Vagina (tissue), 2 donors: Measurements from ENCODE around the gene PET100.

Source experiments
- POLR2AphosphoS5 ChIP-seq, 2 donors: sonication (generic); formaldehyde crosslinking; IDR thresholded peaks; one replicate each; pipeline ENCODE4 v1.9.0; 2017; ENCODE audit warnings: antibody characterized with exemption in 2 of 2, mild to moderate bottlenecking in 2 of 2, low read depth in 1 of 2; ENCODE audit not compliant: insufficient read depth in 1 of 2
- TF ChIP-seq, protein P1 (sequence below), 3 experiments: fragments of 450-650 bp in 2 of 3; fragments of 200-600 bp in 1 of 3; sonication (generic) in 1 of 3; IDR thresholded peaks; one replicate each; pipeline ENCODE4 v1.5.1; 2017 to 2019; ENCODE audit warnings: antibody characterized with exemption in 3 of 3, mild to moderate bottlenecking in 2 of 3, moderate library complexity in 2 of 3

DNA sequence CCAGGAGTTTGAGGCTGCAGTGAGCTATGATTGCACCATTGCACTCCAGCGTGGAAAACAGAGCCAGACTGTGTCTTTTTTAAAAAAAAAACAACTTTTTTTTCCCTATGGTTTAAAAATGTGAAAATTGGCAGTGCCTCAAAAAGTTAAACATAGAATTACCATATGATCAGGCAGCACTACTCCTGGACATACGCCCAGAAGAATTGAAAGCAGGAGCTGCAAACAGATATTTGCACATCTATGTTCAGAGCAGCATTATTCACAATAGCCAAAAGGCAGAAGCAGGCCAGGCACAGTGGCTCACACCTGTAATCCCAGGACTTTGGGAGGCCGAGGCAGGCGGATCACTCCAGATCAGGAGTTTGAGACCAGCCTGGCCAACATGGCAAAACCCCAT is 35.5 kb downstream of the PET100 start:
- TF ChIP-seq POLR2AphosphoS5 (IDR thresholded peaks at IDR 0.05; ENCODE audit: insufficient read depth in 1 of 2, low read depth in 1 of 2): no peak
- TF ChIP-seq, protein P1, sequence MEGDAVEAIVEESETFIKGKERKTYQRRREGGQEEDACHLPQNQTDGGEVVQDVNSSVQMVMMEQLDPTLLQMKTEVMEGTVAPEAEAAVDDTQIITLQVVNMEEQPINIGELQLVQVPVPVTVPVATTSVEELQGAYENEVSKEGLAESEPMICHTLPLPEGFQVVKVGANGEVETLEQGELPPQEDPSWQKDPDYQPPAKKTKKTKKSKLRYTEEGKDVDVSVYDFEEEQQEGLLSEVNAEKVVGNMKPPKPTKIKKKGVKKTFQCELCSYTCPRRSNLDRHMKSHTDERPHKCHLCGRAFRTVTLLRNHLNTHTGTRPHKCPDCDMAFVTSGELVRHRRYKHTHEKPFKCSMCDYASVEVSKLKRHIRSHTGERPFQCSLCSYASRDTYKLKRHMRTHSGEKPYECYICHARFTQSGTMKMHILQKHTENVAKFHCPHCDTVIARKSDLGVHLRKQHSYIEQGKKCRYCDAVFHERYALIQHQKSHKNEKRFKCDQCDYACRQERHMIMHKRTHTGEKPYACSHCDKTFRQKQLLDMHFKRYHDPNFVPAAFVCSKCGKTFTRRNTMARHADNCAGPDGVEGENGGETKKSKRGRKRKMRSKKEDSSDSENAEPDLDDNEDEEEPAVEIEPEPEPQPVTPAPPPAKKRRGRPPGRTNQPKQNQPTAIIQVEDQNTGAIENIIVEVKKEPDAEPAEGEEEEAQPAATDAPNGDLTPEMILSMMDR (IDR thresholded peaks at IDR 0.05): no peak
